Sigmoid colon (tissue), 7 donors: ENCODE results near the gene NDFIP1. TPM values are rescaled to one million over a fixed set of nuclear protein-coding genes. Genes with fewer than 3 reads are reported as not detected.

Experiments
- DNase-seq: peaks from one replicate; pipeline ENCODE4 v3.0.0-alpha.2; 2019
- H3K27ac ChIP-seq, 4 donors: fragments of 200-600 bp; sonication (generic); one replicate each; pipeline ENCODE4 v1.5.1; 2016 to 2019; ENCODE audit warnings: mild to moderate bottlenecking in 1 of 4
- H3K27me3 ChIP-seq, 3 donors: fragments of 200-600 bp; sonication (generic); one replicate each; pipeline ENCODE4 v1.5.1; 2019; ENCODE audit warnings: mild to moderate bottlenecking in 1 of 3
- H3K36me3 ChIP-seq, 4 donors: fragments of 200-600 bp; sonication (generic); one replicate each; pipeline ENCODE4 v1.5.1; 2016 to 2019
- H3K4me1 ChIP-seq, 4 donors: fragments of 200-600 bp; sonication (generic); one replicate each; pipeline ENCODE4 v1.5.1; 2017 to 2019
- H3K4me3 ChIP-seq, 4 donors: fragments of 200-600 bp; sonication (generic); one replicate each; pipeline ENCODE4 v1.5.1; 2017 to 2019; ENCODE audit warnings: mild to moderate bottlenecking in 2 of 4, moderate library complexity in 1 of 4
- H3K9me3 ChIP-seq, 4 donors: fragments of 200-600 bp in 3 of 4; sonication (generic) in 3 of 4; one replicate each; pipeline versions ENCODE4 v1.5.1 to v1.6.1; 2013 to 2019
- EP300 ChIP-seq, 4 donors: sonication (generic); formaldehyde crosslinking; IDR thresholded peaks; one replicate each; pipeline ENCODE4 v1.6.1; 2017; ENCODE audit warnings: antibody characterized with exemption in 4 of 4
- POLR2A ChIP-seq, 2 donors: fragments of 450-650 bp; IDR thresholded peaks; one replicate each; pipeline ENCODE4 v1.6.1; 2016; ENCODE audit warnings: antibody characterized with exemption in 2 of 2, mild to moderate bottlenecking in 2 of 2, moderate library complexity in 2 of 2
- POLR2AphosphoS5 ChIP-seq, 4 donors: sonication (generic); formaldehyde crosslinking; IDR thresholded peaks; one replicate each; pipeline ENCODE4 v1.6.1; 2017; ENCODE audit warnings: antibody characterized with exemption in 4 of 4
- WGBS, 2 donors: extraction: QIAGEN DNeasy Blood & Tissue Kit; methylation state at CpG; one replicate each; pipeline ENCODE4 v1.1.7; 2013; 5-methylcytosine and 5-hydroxymethylcytosine counted together
- intact Hi-C: fragments of 100-400 bp; cut with DNase I; formaldehyde crosslinking; loops from one replicate; pipeline ENCODE4 v1.15.1; 2023
- polyA plus RNA-seq, 3 donors: library from polyadenylated mRNA; stranded (reverse); fragments of 200-250 nt; gene quantifications; one replicate each; pipeline ENCODE4 v1.2.3, GENCODE V29; 2013
- total RNA-seq, 4 donors: library from RNA; depleted of rRNA; stranded (reverse); fragments of >200 nt; gene quantifications; one replicate each; pipeline ENCODE4 v1.1.0, GENCODE V29; 2016
- TF ChIP-seq, protein P1 (sequence below), 4 experiments: fragments of 450-650 bp in 3 of 4; fragments of 200-600 bp in 1 of 4; IDR thresholded peaks; one replicate each; pipeline ENCODE4 v1.5.1; 2016 to 2019; ENCODE audit warnings: antibody characterized with exemption in 4 of 4, mild to moderate bottlenecking in 3 of 4, moderate library complexity in 2 of 4
- donor health status: healthy with polysubstance abuse.
- donor health status: Bipolar disorder and iron deficiency.
- donor health status: healthy.

The NDFIP1 gene
- total and polyA plus RNA-seq, 7 donors = 20.3 to 88.5 (median 47.8) TPM

GRCh38 chr5:142107736-142108431 is 695 bp upstream of the NDFIP1 start:
- DNase-seq = no peak
- peak overlapping the region; percentile 96 to 97 (median 96) for H3K27ac ChIP-seq
- no peaks in the 10 kb centered on the region for H3K9me3 ChIP-seq
- intact Hi-C loops = loop anchor here (2.0 to 10.0 kb wide), 3 partner anchors 39 to 413 kb away; partner anchors contain the start of gene GNPDA1
- no peaks in the 10 kb centered on the region for H3K27me3 ChIP-seq
- H3K4me1 ChIP-seq = peaks cover 0 to 27% (median 18%) of the 10 kb centered on the region in 4 donors
- H3K4me3 ChIP-seq = peak overlapping the region in 3 of 4 donors; percentile 67 to 77 (median 75)
- WGBS, 2 donors = 73 to 74% methylated on average over 11 of the region's 11 CpGs
- TF ChIP-seq, protein P1, sequence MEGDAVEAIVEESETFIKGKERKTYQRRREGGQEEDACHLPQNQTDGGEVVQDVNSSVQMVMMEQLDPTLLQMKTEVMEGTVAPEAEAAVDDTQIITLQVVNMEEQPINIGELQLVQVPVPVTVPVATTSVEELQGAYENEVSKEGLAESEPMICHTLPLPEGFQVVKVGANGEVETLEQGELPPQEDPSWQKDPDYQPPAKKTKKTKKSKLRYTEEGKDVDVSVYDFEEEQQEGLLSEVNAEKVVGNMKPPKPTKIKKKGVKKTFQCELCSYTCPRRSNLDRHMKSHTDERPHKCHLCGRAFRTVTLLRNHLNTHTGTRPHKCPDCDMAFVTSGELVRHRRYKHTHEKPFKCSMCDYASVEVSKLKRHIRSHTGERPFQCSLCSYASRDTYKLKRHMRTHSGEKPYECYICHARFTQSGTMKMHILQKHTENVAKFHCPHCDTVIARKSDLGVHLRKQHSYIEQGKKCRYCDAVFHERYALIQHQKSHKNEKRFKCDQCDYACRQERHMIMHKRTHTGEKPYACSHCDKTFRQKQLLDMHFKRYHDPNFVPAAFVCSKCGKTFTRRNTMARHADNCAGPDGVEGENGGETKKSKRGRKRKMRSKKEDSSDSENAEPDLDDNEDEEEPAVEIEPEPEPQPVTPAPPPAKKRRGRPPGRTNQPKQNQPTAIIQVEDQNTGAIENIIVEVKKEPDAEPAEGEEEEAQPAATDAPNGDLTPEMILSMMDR (IDR thresholded peaks at IDR 0.05) = no peak
- TF ChIP-seq EP300 (IDR thresholded peaks at IDR 0.05) (no peak), POLR2A (IDR thresholded peaks at IDR 0.05) (no peak), POLR2AphosphoS5 (IDR thresholded peaks at IDR 0.05) (no peak)
- H3K36me3 ChIP-seq = no peaks in the 10 kb centered on the region

DNA sequence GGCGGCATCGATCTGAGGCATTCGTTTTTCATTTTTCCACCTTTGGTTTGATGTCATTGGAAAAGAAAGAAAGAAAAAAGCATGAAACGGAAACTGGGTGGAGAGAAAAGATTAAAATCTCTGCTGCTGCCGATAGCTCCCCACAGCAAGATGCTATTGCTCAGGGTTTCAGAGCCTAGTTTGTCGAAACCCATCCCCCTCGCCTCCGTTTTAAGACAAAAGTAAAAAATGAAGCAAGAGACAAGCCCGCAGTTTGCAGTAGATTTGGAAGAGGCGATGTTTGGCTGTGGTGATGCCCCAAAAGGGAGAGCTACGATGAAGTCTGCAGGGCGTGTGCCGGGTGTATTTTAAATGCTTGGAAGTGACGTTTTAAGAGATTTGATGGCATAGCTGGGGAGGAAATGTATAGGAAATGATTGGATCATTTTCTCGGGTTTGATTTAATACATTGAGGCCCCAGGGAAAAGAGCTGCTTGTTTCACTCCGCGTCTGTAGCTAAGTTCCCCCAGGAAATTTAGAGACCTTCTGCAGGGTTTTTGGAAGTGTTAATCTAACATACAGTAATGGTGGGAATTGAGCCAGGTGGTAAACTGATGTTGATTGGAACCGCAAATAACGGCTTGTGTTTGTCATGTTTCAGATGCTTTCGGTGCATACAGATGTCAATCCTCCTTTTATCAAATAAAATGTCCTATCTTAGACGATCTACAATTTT is 909 bp downstream of the NDFIP1 start:
- no peak for TF ChIP-seq POLR2A (IDR thresholded peaks at IDR 0.05)
- no peak for TF ChIP-seq EP300 (IDR thresholded peaks at IDR 0.05)
- TF ChIP-seq, protein P1 (IDR thresholded peaks at IDR 0.05) = no peak
- peak in 1 of 4 donors; percentile 8 for TF ChIP-seq POLR2AphosphoS5 (IDR thresholded peaks at IDR 0.05)
- Histone ChIP-seq H3K9me3 (no peaks in the 10 kb centered on the region), H3K27me3 (no peaks in the 10 kb centered on the region), H3K4me1 (peaks cover 0 to 35% (median 20%) of the 10 kb centered on the region in 4 donors), H3K27ac (peak overlapping the region; percentile 96 to 97 (median 96)), H3K4me3 (peak overlapping the region; percentile 60 to 77 (median 71)), H3K36me3 (no peaks in the 10 kb centered on the region)
- DNase-seq = no peak
- WGBS, 2 donors = 0 to 1% methylated on average over 21 of the region's 21 CpGs
- intact Hi-C loops = loop anchor here (2.0 to 10.0 kb wide), 3 partner anchors 38 to 415 kb away; partner anchors contain the start of gene GNPDA1

DNA sequence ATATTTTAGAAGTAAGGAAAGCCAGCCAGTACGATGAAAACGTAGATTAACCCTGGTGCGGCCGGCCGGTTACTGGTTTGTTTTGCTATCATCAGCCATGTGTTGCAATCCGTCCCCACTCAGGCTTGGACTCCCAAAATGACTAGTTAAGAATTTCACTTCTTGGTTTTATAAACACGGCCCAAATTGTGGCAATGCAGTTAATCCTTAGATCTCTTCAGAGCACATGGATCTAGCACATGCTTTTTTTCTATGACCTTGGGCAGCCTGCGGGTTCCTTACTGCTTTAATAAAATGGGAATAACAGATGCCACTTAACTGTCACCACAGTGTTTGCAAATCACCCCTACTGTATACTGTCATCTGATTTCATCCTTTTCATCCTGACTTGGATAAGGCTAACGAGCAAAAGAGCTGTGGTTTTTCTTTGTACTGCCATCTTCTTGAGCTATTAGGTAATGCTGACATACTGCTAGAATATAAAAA is 1.5 kb downstream of the NDFIP1 start:
- Histone ChIP-seq H3K27me3 (no peaks in the 10 kb centered on the region), H3K4me3 (peak overlapping the region; percentile 60 to 77 (median 71)), H3K4me1 (peaks cover 0 to 38% (median 23%) of the 10 kb centered on the region in 4 donors), H3K9me3 (no peaks in the 10 kb centered on the region), H3K27ac (peak overlapping the region; percentile 96 to 97 (median 96)), H3K36me3 (no peaks in the 10 kb centered on the region)
- intact Hi-C loops = no loop called here
- 6 to 7% methylated on average over 9 of the region's 9 CpGs for WGBS, 2 donors
- DNase-seq = peak; percentile 71
- peak in 1 of 4 donors; percentile 12 for TF ChIP-seq POLR2AphosphoS5 (IDR thresholded peaks at IDR 0.05)
- TF ChIP-seq, protein P1 (IDR thresholded peaks at IDR 0.05) = no peak

- no peak overlapping the region for H3K4me3 ChIP-seq
- peak overlapping the region in 1 of 4 donors; percentile 96 for H3K27ac ChIP-seq
- no peak for DNase-seq
- no peaks in the 10 kb centered on the region for H3K36me3 ChIP-seq
- intact Hi-C loops = no loop called here
- 81 to 83% methylated on average over 6 of the region's 6 CpGs for WGBS, 2 donors
- H3K27me3 ChIP-seq = no peaks in the 10 kb centered on the region
- TF ChIP-seq POLR2AphosphoS5 (IDR thresholded peaks at IDR 0.05) (no peak), POLR2A (IDR thresholded peaks at IDR 0.05) (no peak), EP300 (IDR thresholded peaks at IDR 0.05) (no peak)
- TF ChIP-seq, protein P1 (IDR thresholded peaks at IDR 0.05) = no peak
- H3K9me3 ChIP-seq = no peaks in the 10 kb centered on the region
- H3K4me1 ChIP-seq = peaks cover 0 to 44% (median 27%) of the 10 kb centered on the region in 4 donors
Observed at GRCh38 chr5:142110988-142111687, 2.6 kb downstream of the NDFIP1 start.
